Naive thymus-derived CD8-positive, alpha-beta T cell (primary cell): ENCODE measurements around the gene FAM83F. TPM values are rescaled to one million over a fixed set of nuclear protein-coding genes. Genes with fewer than 3 reads are reported as not detected.

Source experiments
- ATAC-seq, 2 donors: fragments of 150-1000 bp; cut with Tn5 transposase in 1 of 2; sonication (Bioruptor Pico), chemical (Tn5 transposase) in 1 of 2; 1 replicate in 1 of 2; 2 replicates in 1 of 2; pipeline ENCODE4 v1.10.0; 2021; ENCODE audit warnings: mild to moderate bottlenecking in 2 of 2, moderate library complexity in 2 of 2
- POLR2A ChIA-PET: fragments of 350-600 bp; sonication (Branson Sonifier 250); formaldehyde crosslinking; loops from one replicate; lab custom pipeline; 2021; ENCODE audit warnings: antibody characterized with exemption; lab: Charles Lee
- DNase-seq, 10 donors: peaks; one replicate each; pipeline versions ENCODE4 v3.0.0 to v3.0.0-alpha.2; 2020 to 2022
- H3K27ac Mint-ChIP-seq, 10 donors: one replicate each; pipeline ENCODE4 v1.8.0; 2020 to 2022; ENCODE audit warnings: mild to moderate bottlenecking in 10 of 10, mixed read lengths in 10 of 10, moderate library complexity in 4 of 10, inconsistent platforms in 1 of 10
- H3K27me3 Mint-ChIP-seq, 5 donors: one replicate each; pipeline ENCODE4 v1.8.0; 2021 to 2022; ENCODE audit warnings: mixed read lengths in 5 of 5
- H3K36me3 Mint-ChIP-seq, 3 donors: one replicate each; pipeline ENCODE4 v1.8.0; 2020 to 2022; ENCODE audit warnings: mixed read lengths in 3 of 3, mild to moderate bottlenecking in 2 of 3, inconsistent platforms in 1 of 3
- H3K4me1 Mint-ChIP-seq, 4 donors: one replicate each; pipeline ENCODE4 v1.8.0; 2021 to 2022; ENCODE audit warnings: mixed read lengths in 4 of 4
- H3K4me3 Mint-ChIP-seq, 10 donors: one replicate each; pipeline ENCODE4 v1.8.0; 2020 to 2022; ENCODE audit warnings: mild to moderate bottlenecking in 10 of 10, mixed read lengths in 10 of 10, moderate library complexity in 6 of 10, inconsistent platforms in 1 of 10
- H3K9me3 Mint-ChIP-seq, 9 donors: one replicate each; pipeline ENCODE4 v1.8.0; 2020 to 2022; ENCODE audit warnings: mixed read lengths in 9 of 9, mild to moderate bottlenecking in 3 of 9, inconsistent platforms in 1 of 9, moderate library complexity in 1 of 9
- polyA plus RNA-seq, 3 donors: library from polyadenylated mRNA; unstranded; fragments of 300-500 nt; fragmentation: Illumina TruSeq; gene quantifications; one replicate each; pipeline ENCODE4 v1.2.3, GENCODE V29; 2021
- total RNA-seq, 8 experiments: library from RNA in 2 of 8; stranded (reverse) in 2 of 8; gene quantifications; one replicate each; pipeline ENCODE4 v1.2.3 and lab custom pipeline; 2021 to 2026

FAM83F gene
- total and polyA plus RNA-seq, 5 experiments from 2014 or later, result 0.01 to 1.2 (median 0.22) TPM; not detected in 1

DNA sequence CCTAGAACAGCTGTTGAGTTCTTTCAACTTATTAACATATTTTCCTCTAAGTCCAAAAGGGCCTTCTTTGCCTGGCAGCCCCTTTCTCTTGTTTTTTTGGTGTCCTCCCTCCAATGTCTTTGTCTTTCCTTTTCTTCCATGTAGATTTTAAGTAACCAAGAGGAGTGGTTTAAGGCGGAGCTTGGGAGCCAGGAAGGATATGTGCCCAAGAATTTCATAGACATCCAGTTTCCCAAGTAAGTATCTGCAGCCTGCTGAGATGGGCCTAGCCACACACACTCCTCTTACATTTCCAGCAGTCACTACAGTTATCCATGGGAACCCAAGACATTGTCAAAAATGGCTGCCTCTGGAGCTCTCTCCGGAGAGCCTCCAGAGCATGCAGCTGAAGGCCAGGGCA is 39.1 kb upstream of the FAM83F start:
- peak overlapping the region in 7 of 10 donors; percentile 18 to 68 (median 49) for H3K4me3 Mint-ChIP-seq
- POLR2A ChIA-PET, result interaction anchor here (2.9 to 3.1 kb wide), 2 partner anchors 9 to 13 kb away, joined by 7 to 16 read pairs; no protein-coding TSS in a partner anchor
- ATAC-seq (no peak), DNase-seq (no peak)
- H3K27ac Mint-ChIP-seq, result peak overlapping the region in 6 of 10 donors; percentile 88 to 99 (median 97)
- H3K27me3 Mint-ChIP-seq, result no peaks in the 10 kb centered on the region
- peaks cover 61 to 99% (median 93%) of the 10 kb centered on the region in 4 donors for H3K4me1 Mint-ChIP-seq
- no peaks in the 10 kb centered on the region for H3K9me3 Mint-ChIP-seq
- peaks cover 25 to 86% (median 44%) of the 10 kb centered on the region in 3 donors for H3K36me3 Mint-ChIP-seq

DNA sequence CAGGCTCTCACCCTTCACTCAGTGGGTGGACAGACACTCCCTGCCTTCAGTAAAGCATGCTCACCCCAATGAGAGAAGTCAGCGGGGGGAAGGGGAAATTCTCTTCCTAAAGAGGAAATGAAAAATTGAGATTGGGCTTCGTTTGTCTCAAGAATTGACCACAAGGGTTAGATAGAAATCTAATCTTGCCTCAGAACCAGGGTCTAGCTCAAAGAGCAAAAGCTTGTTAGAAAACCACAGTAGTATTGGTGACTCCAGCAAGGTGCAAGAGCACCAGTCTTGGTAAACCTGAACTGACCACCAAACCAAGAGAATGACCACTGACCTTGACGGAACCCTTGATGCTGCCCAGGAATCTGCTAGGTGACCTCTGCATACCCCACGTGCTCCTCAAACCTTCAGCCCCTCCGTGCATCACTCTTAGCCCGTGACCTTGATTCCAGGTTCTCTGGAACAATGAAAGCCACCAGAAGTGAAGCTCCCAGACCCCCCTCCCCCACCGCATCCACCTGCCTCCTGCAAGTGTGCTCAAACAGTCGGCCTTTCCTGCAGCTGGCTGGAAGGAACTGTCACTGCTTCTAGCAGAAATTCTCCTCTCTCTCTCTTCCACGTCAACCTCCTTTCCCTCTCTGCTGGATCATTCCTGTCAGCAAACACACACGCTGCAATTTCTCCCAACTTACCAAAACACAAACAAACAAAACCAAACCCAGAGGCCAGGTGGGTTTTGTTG is 37.7 kb upstream of the FAM83F start:
- H3K36me3 Mint-ChIP-seq, result peaks cover 31 to 91% (median 48%) of the 10 kb centered on the region in 3 donors
- ATAC-seq (no peak), DNase-seq (peak in 1 of 10 donors; percentile 58)
- H3K27me3 Mint-ChIP-seq, result no peaks in the 10 kb centered on the region
- peaks cover 61 to 99% (median 92%) of the 10 kb centered on the region in 4 donors for H3K4me1 Mint-ChIP-seq
- no peaks in the 10 kb centered on the region for H3K9me3 Mint-ChIP-seq
- peak overlapping the region in 6 of 10 donors; percentile 91 to 99 (median 94) for H3K27ac Mint-ChIP-seq
- POLR2A ChIA-PET, result interaction anchor here (0.5 to 3.1 kb wide), 6 partner anchors 11 to 433 kb away, joined by 3 to 16 read pairs (median 4); no protein-coding TSS in a partner anchor
- H3K4me3 Mint-ChIP-seq, result peak overlapping the region; percentile 22 to 78 (median 42)

DNA sequence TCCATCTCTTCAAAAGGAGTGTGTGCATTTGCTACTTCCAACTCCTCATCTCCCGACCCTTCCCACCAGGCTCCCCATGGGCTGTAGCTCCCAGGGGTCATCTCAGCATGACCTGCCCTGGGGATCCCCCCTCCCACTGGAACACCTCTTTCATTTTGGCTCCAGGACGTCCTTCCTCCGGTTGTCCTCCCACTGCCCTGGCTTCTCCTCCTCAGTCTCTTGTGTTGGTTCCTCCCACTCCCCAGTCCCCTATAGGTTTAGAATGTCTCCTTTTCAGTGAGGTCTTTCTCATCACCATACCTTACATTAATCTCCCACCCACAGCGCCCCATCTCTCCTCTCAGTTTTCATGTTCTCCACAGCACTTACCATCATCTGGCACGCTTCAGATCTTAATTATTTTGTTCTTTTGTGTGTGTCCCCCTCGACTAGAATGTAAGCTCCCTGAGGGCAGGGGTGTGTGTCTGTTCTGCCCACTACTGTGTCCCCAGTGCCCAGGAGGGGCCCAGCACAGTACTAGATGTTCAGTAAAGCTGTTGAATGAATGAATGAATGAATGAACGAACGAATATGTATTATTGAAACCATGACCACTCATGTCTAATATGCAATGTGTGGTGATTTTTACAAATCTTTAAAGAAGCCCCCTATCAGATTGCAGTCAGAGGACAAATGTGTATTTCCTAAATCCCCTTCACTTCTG is 36.6 kb upstream of the FAM83F start:
- H3K4me1 Mint-ChIP-seq, result peaks cover 54 to 96% (median 86%) of the 10 kb centered on the region in 4 donors
- H3K9me3 Mint-ChIP-seq, result no peaks in the 10 kb centered on the region
- peaks cover 31 to 96% (median 49%) of the 10 kb centered on the region in 3 donors for H3K36me3 Mint-ChIP-seq
- ATAC-seq, result no peak
- peak in 1 of 10 donors; percentile 58 for DNase-seq
- POLR2A ChIA-PET, result interaction anchor here (0.7 to 2.9 kb wide), 6 partner anchors 12 to 438 kb away, joined by 3 to 7 read pairs (median 4); partner anchors contain the start of gene ATF4
- peak overlapping the region in 9 of 10 donors; percentile 41 to 75 (median 46) for H3K4me3 Mint-ChIP-seq
- peak overlapping the region in 8 of 10 donors; percentile 85 to 95 (median 94) for H3K27ac Mint-ChIP-seq
- H3K27me3 Mint-ChIP-seq, result no peaks in the 10 kb centered on the region

DNA sequence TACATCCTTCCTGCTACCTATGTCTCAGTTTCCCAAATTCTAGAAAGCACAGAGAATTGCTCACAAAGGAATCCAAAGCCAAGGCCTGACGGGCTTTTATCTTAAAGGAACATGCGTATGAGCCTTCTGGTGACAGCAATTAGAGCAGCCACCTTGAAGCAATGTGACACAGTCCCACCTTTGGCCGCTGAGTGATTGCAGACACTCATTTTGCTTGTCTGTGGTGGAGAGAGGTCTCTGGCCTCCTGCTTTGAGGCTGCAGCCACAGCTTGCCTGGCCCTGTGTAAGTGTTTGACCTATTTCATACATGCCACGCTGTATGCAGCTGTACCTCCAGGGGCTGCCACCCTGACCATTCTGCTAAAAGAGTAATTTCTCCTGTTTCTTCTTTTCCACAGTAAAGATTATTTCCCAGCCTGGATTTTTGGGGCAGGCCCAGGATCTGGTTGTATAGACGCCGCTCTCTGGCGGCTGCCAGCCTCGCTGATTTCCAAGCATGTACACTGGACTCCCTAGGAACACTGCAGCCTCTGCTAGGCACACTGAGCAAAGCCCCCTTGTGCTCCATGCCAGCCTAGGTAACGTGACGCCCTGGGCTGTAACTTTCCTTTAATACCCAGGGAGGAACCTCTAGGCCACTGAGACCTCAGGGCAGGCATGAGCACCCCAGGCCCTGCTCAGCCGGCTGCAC is 35.7 kb upstream of the FAM83F start:
- POLR2A ChIA-PET, result interaction anchor here (1.0 to 3.2 kb wide), 10 partner anchors 9 to 62 kb away, joined by 3 to 15 read pairs (median 4); no protein-coding TSS in a partner anchor
- H3K36me3 Mint-ChIP-seq, result peaks cover 27 to 94% (median 49%) of the 10 kb centered on the region in 3 donors
- peaks cover 46 to 92% (median 79%) of the 10 kb centered on the region in 4 donors for H3K4me1 Mint-ChIP-seq
- DNase-seq, result peak in 2 of 10 donors; percentile 25 to 35
- H3K4me3 Mint-ChIP-seq, result peak overlapping the region in 9 of 10 donors; percentile 41 to 75 (median 46)
- peak; percentile 12 to 34 for ATAC-seq
- peak overlapping the region in 8 of 10 donors; percentile 85 to 95 (median 94) for H3K27ac Mint-ChIP-seq
- H3K27me3 Mint-ChIP-seq, result no peaks in the 10 kb centered on the region
- no peaks in the 10 kb centered on the region for H3K9me3 Mint-ChIP-seq

DNA sequence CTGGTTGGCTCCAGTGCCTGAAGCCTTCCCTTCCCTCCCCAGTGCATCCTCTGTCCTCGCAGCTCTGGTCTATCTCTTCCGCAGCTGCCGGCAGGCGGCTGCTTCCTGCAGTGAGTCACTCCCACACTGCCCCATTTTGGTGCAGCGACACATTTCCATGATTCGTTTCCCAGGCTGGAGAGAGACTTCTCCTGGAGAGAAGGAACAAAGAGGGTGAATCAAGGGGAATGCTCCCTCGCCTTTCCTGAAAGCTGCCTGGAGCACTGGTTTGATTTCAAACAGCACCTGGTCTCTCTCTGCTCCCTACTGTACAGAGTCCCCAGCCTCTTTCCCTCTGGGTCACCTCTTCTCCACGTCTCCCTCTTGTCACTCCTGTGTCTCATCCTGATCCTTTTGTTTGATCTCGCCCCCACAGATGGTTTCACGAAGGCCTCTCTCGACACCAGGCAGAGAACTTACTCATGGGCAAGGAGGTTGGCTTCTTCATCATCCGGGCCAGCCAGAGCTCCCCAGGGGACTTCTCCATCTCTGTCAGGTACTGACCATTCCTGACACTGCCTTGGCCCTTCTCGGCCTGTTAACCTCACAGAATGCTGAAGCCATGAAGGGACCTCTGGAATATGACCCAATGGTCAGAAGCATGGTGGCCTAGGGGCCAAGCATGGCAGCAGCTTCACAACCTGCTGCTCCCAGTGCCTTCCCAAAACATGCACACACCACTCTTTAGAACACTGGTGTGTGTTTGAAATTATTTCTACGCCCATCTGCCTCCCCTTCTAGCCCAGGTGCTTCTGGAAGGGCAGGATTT is 34.9 kb upstream of the FAM83F start, which contains the start of gene TMA7B:
TMA7B (plus strand) TSS at position 758 of the 808 bp plus-strand sequence. CDS start 3,978 bp downstream, outside the sequence.
- POLR2A ChIA-PET, result interaction anchor here (1.0 to 3.2 kb wide), 11 partner anchors 10 to 63 kb away, joined by 3 to 15 read pairs (median 4); no protein-coding TSS in a partner anchor
- DNase-seq (peak in 7 of 10 donors; percentile 33 to 66 (median 41)), ATAC-seq (peak; percentile 60 to 77)
- H3K4me1 Mint-ChIP-seq, result peaks cover 46 to 84% (median 76%) of the 10 kb centered on the region in 4 donors
- peaks cover 27 to 95% (median 56%) of the 10 kb centered on the region in 3 donors for H3K36me3 Mint-ChIP-seq
- no peaks in the 10 kb centered on the region for H3K27me3 Mint-ChIP-seq
- H3K4me3 Mint-ChIP-seq, result peak within 1 kb of the TSS; percentile 9 to 75 (median 49)
- H3K9me3 Mint-ChIP-seq, result no peaks in the 10 kb centered on the region
- peak within 1 kb of the TSS in 8 of 10 donors; percentile 85 to 95 (median 94) for H3K27ac Mint-ChIP-seq

DNA sequence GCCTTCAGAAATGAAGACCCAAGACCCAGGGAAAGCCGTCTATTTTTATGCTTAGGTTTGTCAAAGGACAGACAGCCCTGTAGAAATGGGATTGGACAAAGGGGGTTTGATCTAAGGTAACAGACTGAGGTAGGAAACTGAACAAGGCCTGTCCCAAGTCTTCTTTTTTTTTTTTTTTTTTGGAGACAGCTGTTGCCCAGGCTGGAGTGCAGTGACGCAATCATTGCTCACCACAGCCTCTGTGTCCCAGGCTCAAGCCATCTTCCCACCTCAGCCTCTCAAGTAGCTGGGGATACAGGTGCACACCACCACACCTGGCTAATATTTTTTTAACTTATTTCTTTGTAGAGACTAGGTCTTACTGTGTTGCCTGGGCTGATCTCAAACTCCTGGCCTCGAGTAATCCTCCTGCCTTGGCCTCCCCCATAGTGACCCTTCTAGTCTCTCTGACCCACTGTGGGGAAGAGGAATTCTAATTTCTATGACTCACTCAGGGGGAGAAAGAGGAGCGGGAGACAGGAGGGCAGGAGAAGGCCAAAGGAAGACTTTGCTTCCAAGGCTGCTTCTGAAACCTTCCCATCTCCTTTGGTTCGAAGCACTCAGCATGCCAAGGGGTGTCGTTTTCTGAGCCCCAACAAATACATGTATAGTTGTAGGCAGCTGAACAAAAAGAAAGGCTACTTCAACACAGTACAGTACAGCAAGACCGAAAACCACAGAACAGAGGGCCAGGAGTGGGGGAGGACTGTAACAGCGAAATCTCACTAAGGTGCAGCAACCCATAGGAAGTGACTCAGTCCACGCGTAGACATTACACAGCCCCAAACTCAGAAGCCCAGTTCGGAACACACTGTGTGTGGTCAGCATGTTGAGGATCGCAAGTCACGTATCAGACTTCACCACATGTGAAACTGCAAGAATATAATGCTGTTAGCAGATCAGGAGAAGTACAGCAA is 33.7 kb upstream of the FAM83F start:
- ATAC-seq (peak; percentile 68 to 77), DNase-seq (peak in 7 of 10 donors; percentile 32 to 68 (median 46))
- Mint-ChIP-seq H3K4me1 (peaks cover 41 to 77% (median 68%) of the 10 kb centered on the region in 4 donors), H3K36me3 (peaks cover 23 to 95% (median 55%) of the 10 kb centered on the region in 3 donors), H3K27me3 (no peaks in the 10 kb centered on the region), H3K9me3 (no peaks in the 10 kb centered on the region), H3K27ac (peak overlapping the region in 8 of 10 donors; percentile 85 to 95 (median 94)), H3K4me3 (peak overlapping the region in 9 of 10 donors; percentile 44 to 75 (median 48))
- POLR2A ChIA-PET, result interaction anchor here (0.6 to 3.2 kb wide), 5 partner anchors 8 to 83 kb away, joined by 3 to 15 read pairs (median 4); no protein-coding TSS in a partner anchor

DNA sequence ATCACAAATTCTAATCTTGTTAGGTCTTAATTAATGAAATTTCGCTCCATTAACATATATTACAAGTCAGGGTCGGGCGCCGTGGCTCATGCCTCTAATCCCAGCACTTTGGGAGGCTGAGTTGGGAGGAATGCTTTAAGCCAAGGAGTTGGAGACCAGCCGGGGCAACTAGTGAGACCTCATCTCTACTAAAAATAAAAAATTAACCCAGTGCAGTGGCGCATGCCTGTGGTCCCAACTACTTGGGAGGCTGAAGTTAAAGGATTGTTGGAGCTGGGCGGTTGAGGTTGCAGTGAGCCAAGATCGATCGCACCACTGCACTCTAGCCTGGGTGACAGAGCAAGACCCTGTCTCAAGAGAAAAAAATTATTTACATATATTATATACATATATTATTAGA is 32.7 kb upstream of the FAM83F start:
- DNase-seq (no peak), ATAC-seq (no peak)
- H3K4me3 Mint-ChIP-seq, result peak overlapping the region in 9 of 10 donors; percentile 0 to 75 (median 44)
- H3K27ac Mint-ChIP-seq, result peak overlapping the region in 8 of 10 donors; percentile 85 to 95 (median 93)
- peaks cover 20 to 95% (median 57%) of the 10 kb centered on the region in 3 donors for H3K36me3 Mint-ChIP-seq
- POLR2A ChIA-PET, result interaction anchor here (0.5 to 2.5 kb wide), 6 partner anchors 9 to 1100 kb away, joined by 3 to 9 read pairs (median 4); no protein-coding TSS in a partner anchor
- no peaks in the 10 kb centered on the region for H3K9me3 Mint-ChIP-seq
- no peaks in the 10 kb centered on the region for H3K27me3 Mint-ChIP-seq
- peaks cover 46 to 68% (median 62%) of the 10 kb centered on the region in 4 donors for H3K4me1 Mint-ChIP-seq

DNA sequence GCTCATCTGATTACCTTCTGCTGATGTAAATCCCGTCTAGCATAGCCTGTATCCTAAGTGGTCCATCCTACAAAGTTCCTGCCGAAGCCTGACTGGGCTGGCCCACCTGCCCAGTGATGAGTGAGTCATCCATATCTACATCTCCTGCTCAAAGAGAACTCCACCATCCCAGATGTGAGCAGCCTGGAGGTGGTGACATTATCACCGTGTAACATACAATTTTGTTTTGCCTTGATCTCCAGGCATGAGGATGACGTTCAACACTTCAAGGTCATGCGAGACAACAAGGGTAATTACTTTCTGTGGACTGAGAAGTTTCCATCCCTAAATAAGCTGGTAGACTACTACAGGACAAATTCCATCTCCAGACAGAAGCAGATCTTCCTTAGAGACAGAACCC is 29.0 kb upstream of the FAM83F start:
- POLR2A ChIA-PET, result interaction anchor here (0.6 to 1.5 kb wide), 4 partner anchors 9 to 127 kb away, joined by 3 to 4 read pairs (median 4); no protein-coding TSS in a partner anchor
- Mint-ChIP-seq H3K36me3 (peaks cover 5 to 95% (median 48%) of the 10 kb centered on the region in 3 donors), H3K27me3 (no peaks in the 10 kb centered on the region), H3K27ac (peak overlapping the region in 9 of 10 donors; percentile 26 to 89 (median 71)), H3K9me3 (no peaks in the 10 kb centered on the region), H3K4me1 (peaks cover 23 to 44% (median 34%) of the 10 kb centered on the region in 4 donors), H3K4me3 (peak overlapping the region in 2 of 10 donors; percentile 5 to 26)
- ATAC-seq (no peak), DNase-seq (peak in 1 of 10 donors; percentile 15)

DNA sequence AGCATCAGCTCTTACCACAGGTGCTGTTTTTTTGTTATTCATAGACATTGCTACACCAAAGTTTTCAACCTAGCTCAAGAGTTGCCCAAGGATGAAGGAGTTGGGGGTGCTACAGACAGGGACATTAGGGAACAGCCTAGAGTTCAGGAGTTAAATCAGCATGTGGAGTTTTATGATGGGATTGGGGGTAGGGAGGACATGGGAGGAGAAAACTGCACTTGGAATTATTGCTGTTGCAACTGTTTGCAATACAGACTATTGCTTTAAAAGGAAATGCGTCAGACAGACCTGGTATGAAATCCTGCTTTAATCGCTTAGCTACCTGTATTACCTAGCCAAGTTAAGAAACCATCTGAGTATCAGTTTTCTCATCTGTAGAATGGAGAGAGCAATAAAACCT is 28.3 kb upstream of the FAM83F start:
- H3K27ac Mint-ChIP-seq, result peak overlapping the region; percentile 37 to 89 (median 76)
- H3K9me3 Mint-ChIP-seq, result no peaks in the 10 kb centered on the region
- no peaks in the 10 kb centered on the region for H3K27me3 Mint-ChIP-seq
- H3K36me3 Mint-ChIP-seq, result peaks cover 5 to 95% (median 49%) of the 10 kb centered on the region in 3 donors
- no peak overlapping the region for H3K4me3 Mint-ChIP-seq
- POLR2A ChIA-PET, result interaction anchor here (0.6 to 1.5 kb wide), 3 partner anchors 10 to 127 kb away, joined by 3 to 4 read pairs (median 4); no protein-coding TSS in a partner anchor
- no peak for ATAC-seq
- H3K4me1 Mint-ChIP-seq, result peaks cover 18 to 40% (median 27%) of the 10 kb centered on the region in 4 donors
- no peak for DNase-seq
